ENCODE data around the gene FOXN3. TPM values are rescaled to one million over a fixed set of nuclear protein-coding genes. Genes with fewer than 3 reads are reported as not detected.

The FOXN3 gene
- total RNA-seq, 2 experiments from 2014 or later = 70.3 to 72.7 TPM

DNA sequence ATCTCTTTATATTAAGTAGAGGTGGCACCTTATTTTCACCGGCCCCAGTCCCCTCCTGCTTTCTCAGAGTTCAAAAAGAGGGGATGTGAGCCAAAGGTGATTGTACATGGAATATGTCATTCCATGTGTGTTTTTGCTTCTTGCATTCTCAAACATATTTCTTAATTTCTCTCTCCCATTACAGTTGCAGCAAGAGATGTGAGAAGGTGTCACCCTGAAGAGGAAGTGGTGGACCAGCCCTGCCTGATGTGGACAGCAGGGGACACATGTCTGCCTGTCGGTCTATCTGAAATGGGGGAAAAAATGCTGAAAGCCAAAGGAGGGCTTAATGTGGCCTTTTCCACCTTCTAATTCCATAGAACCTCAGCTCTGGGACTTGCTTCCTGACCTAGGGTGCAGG lies 1.9 kb upstream of the FOXN3 start:
- Mint-ChIP-seq H3K36me3 (ENCODE audit: low read depth) (peaks cover 18% of the 10 kb centered on the region), H3K4me1 (ENCODE audit: low read depth) (peaks cover 62% of the 10 kb centered on the region), H3K27me3 (ENCODE audit: low read depth) (no peaks in the 10 kb centered on the region), H3K4me3 (peak overlapping the region; percentile 86), H3K9me3 (ENCODE audit: insufficient read depth) (no peaks in the 10 kb centered on the region), H3K27ac (peak overlapping the region; percentile 95)
- ChIA-PET POLR2A (interaction anchor here (1.2 to 1.8 kb wide), 2 partner anchors 11 to 114 kb away, joined by 6 to 11 read pairs; no protein-coding TSS in a partner anchor), CTCF (interaction anchor here (0.8 to 1.9 kb wide), 6 partner anchors 19 to 349 kb away, joined by 3 to 6 read pairs (median 4); no protein-coding TSS in a partner anchor)
- ATAC-seq = no peak
- peak; percentile 43 for DNase-seq

DNA sequence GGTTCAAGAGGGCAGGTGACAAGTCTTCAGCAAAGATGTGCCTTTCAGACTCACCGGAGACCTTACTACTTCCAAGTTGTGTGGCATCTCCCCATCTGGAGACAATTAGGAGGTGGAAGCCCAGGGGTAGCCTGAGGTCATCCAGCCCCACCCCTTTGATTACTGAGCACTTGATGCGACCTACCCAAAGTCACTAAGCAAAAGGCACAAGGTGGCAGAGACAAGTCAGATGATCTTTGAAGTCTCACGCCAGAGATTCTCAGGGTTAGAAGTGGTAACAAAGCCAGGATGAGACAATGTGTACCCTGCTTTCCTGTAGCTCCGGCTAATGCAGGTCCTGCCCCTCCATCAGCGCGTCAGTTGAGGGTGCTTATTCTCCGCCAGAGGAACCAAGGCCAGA lies 1.4 kb upstream of the FOXN3 start:
- ATAC-seq (peak; percentile 2), DNase-seq (peak; percentile 51)
- Mint-ChIP-seq H3K27me3 (ENCODE audit: low read depth) (no peaks in the 10 kb centered on the region), H3K9me3 (ENCODE audit: insufficient read depth) (no peaks in the 10 kb centered on the region), H3K4me1 (ENCODE audit: low read depth) (peaks cover 56% of the 10 kb centered on the region), H3K27ac (peak overlapping the region; percentile 95), H3K36me3 (ENCODE audit: low read depth) (peaks cover 18% of the 10 kb centered on the region), H3K4me3 (peak overlapping the region; percentile 86)
- POLR2A ChIA-PET = interaction anchor here (0.6 to 1.8 kb wide), 4 partner anchors 11 to 348 kb away, joined by 3 to 11 read pairs (median 4); no protein-coding TSS in a partner anchor
- CTCF ChIA-PET = interaction anchor here (0.6 to 1.9 kb wide), 9 partner anchors 20 to 521 kb away, joined by 3 to 6 read pairs (median 4); no protein-coding TSS in a partner anchor

DNA sequence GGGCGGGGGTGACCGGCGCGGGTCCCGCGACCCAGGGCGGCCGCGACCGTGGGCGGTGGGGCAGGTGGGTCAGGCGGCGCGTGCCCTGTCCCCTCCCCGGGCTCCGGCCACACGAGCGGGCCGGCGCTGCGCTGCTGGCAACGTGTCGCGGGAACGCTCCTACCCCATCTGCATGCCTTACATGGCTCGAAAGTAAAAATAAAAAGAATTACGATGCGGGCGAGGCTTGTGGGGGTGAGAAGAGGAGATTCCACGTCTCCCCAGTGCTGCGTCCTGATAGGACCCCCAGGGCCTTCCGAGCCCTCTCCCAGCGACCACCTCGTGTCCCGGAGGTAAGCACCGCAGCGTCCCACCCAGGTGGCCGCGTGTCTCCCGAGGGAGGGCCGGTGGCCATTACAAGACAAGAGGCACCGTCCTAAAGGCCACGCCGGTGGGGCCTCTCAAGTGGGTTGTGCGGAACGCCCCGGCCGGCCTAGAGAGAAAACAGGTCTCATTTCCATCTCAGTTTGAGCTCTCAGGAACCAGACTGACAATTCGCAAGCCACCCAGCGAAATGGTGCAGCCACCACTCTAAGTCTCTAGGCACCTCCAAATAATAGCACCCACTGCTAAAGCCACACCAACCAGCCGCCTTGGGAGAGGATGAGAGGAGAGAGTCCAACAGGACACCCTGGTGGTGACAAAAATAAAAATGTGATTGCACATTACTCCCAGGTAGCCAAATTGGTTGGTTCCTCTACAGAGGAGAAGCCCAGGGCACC lies 612 bp upstream of the FOXN3 start:
- CTCF ChIA-PET = interaction anchor here (0.6 to 1.4 kb wide), 5 partner anchors 38 to 240 kb away, joined by 3 to 5 read pairs (median 3); no protein-coding TSS in a partner anchor
- H3K9me3 Mint-ChIP-seq (ENCODE audit: insufficient read depth) = no peaks in the 10 kb centered on the region
- ATAC-seq (peak; percentile 62), DNase-seq (peak; percentile 78)
- H3K27ac Mint-ChIP-seq = peak overlapping the region; percentile 95
- no peaks in the 10 kb centered on the region for H3K27me3 Mint-ChIP-seq (ENCODE audit: low read depth)
- POLR2A ChIA-PET = interaction anchor here (0.6 to 1.8 kb wide), 3 partner anchors 12 to 349 kb away, joined by 3 to 11 read pairs (median 3); no protein-coding TSS in a partner anchor
- peak overlapping the region; percentile 86 for H3K4me3 Mint-ChIP-seq
- H3K36me3 Mint-ChIP-seq (ENCODE audit: low read depth) = peaks cover 23% of the 10 kb centered on the region
- peaks cover 55% of the 10 kb centered on the region for H3K4me1 Mint-ChIP-seq (ENCODE audit: low read depth)

DNA sequence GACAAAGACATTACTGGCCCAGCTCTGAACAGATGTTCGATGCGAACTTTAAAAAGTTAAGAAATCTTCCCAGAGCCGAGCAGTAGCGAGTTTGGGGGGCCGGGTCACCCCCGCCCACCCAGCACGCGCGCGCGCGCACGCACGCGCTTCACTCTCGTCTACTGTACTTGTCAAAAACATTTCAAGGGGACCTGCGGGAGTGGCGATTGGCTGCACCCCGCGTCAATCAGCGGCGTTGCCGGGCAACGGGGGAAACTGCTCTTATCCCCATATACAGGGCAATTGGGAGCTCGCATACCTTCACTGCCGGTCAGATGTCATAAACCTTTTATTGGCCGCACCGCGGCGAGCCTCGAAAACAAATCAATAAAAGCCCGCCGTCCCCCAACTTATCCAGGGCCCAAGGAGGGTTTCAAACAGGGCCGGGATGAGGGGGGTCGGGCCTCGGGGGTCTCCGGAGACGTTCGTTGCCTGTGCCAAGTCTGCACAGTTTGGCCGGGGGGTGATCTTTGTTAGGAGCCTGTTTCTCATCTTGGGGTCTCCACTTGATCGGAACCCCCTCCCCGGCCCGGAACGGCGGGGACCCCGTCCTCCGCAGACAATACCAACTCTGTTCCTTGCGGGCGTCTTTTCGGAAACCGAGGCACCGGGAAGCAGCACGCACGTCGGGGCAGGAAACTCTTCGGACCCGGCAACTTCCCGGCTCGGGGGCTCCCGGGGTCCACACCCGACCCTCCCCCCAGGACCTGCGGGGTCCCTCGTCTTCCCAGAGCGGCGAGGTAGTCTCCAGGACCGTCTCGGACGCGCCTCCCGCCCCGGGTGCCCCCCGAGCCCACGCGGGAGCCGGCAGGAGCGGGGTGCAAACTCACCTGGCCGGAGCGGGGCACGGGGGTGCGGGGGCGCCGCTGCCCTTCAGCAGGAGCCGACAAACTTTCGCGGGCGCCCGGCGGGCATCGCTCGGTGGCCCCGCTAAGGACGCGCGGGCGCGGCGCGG lies 734 bp downstream of the FOXN3 start:
- DNase-seq (peak; percentile 99), ATAC-seq (peak; percentile 73)
- Mint-ChIP-seq H3K4me3 (peak overlapping the region; percentile 94), H3K4me1 (ENCODE audit: low read depth) (peaks cover 52% of the 10 kb centered on the region), H3K27ac (peak overlapping the region; percentile 91), H3K9me3 (ENCODE audit: insufficient read depth) (no peaks in the 10 kb centered on the region), H3K27me3 (ENCODE audit: low read depth) (no peaks in the 10 kb centered on the region), H3K36me3 (ENCODE audit: low read depth) (peaks cover 31% of the 10 kb centered on the region)
- ChIA-PET CTCF (interaction anchor here (0.6 to 1.6 kb wide), 7 partner anchors 11 to 351 kb away, joined by 3 to 4 read pairs (median 3); no protein-coding TSS in a partner anchor), POLR2A (interaction anchor here (0.6 to 1.3 kb wide), 4 partner anchors 14 to 305 kb away, joined by 3 to 6 read pairs (median 4); no protein-coding TSS in a partner anchor)

DNA sequence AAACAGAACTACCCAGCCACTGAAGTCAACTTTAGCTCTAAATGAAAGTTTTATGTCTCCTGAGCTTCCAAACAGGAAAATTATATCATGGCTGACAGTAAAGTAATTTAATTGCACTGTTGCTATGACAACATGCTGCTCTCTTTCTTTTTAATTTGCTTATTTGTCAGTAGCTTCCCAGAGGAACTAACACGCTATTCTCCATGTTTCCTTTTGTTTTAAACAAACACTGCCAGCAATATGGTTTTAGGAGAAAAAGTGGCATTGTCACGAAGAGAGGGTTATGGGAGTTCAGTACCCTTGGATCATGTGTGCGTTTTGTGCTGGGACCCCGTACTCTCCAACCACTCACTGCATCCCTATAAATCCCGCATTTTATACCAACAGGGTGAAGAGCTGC lies 1.9 kb downstream of the FOXN3 start:
- no peaks in the 10 kb centered on the region for H3K27me3 Mint-ChIP-seq (ENCODE audit: low read depth)
- H3K4me1 Mint-ChIP-seq (ENCODE audit: low read depth) = peaks cover 57% of the 10 kb centered on the region
- DNase-seq (no peak), ATAC-seq (no peak)
- peak overlapping the region; percentile 64 for H3K27ac Mint-ChIP-seq
- ChIA-PET CTCF (interaction anchor here (0.9 to 1.6 kb wide), 6 partner anchors 14 to 353 kb away, joined by 3 to 4 read pairs (median 3); no protein-coding TSS in a partner anchor), POLR2A (interaction anchor here (1.3 kb wide), 3 partner anchors 15 to 205 kb away, joined by 3 to 6 read pairs (median 5); no protein-coding TSS in a partner anchor)
- H3K36me3 Mint-ChIP-seq (ENCODE audit: low read depth) = peaks cover 43% of the 10 kb centered on the region
- no peaks in the 10 kb centered on the region for H3K9me3 Mint-ChIP-seq (ENCODE audit: insufficient read depth)
- peak overlapping the region; percentile 94 for H3K4me3 Mint-ChIP-seq

DNA sequence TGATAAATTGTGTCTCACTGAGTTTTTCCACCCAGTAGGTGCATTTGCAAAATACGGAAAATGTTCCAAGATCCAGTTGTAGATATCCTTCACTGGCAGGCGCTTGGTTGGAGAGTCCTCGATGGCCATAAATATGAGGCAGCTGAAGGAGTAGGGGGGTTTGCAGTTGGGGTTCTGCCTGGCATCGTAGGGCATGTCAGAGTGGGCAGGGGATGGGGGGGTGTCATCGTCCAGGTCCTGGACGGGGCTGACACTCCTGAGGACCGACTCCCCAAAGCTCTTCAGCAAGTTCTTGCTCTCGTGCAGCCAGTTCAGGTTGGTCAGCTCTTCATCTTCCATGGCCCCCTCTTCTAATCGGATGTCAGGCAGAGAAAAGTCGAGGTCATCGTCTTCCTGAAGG lies 5.1 kb downstream of the FOXN3 start:
- DNase-seq (no peak), ATAC-seq (no peak)
- CTCF ChIA-PET = no interaction called here
- peaks cover 59% of the 10 kb centered on the region for H3K36me3 Mint-ChIP-seq (ENCODE audit: low read depth)
- no peaks in the 10 kb centered on the region for H3K27me3 Mint-ChIP-seq (ENCODE audit: low read depth)
- H3K27ac Mint-ChIP-seq = no peak overlapping the region
- H3K4me3 Mint-ChIP-seq = no peak overlapping the region
- no peaks in the 10 kb centered on the region for H3K9me3 Mint-ChIP-seq (ENCODE audit: insufficient read depth)
- peaks cover 60% of the 10 kb centered on the region for H3K4me1 Mint-ChIP-seq (ENCODE audit: low read depth)
- POLR2A ChIA-PET = no interaction called here

DNA sequence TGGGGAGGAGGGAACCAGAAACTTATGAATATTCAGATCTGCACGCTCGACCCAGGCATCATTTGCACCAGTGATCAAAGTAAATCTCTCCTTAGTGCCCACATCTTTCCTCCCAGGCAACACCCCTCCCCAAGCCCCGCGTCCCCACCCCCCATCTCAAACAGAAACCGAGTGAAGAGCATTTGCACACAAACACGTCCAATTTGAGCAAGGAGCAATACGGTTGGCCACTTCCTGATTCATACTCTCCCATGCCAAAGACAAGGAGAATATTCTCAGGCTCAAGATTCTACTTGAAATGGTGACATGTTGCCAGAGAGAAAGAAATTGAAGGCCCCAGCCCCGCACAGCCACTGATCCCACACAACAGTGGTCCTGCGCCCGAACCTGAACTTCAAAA lies 7.1 kb downstream of the FOXN3 start:
- H3K9me3 Mint-ChIP-seq (ENCODE audit: insufficient read depth) = no peaks in the 10 kb centered on the region
- ATAC-seq = no peak
- no peak for DNase-seq
- ChIA-PET CTCF (interaction anchor here (1.6 kb wide), 1 partner anchor 52 kb away, joined by 3 read pairs; no protein-coding TSS in a partner anchor), POLR2A (interaction anchor here (0.8 kb wide), 1 partner anchor 501 kb away, joined by 3 read pairs; no protein-coding TSS in a partner anchor)
- H3K4me1 Mint-ChIP-seq (ENCODE audit: low read depth) = peaks cover 53% of the 10 kb centered on the region
- peaks cover 58% of the 10 kb centered on the region for H3K36me3 Mint-ChIP-seq (ENCODE audit: low read depth)
- H3K27ac Mint-ChIP-seq = peak overlapping the region; percentile 66
- peak overlapping the region; percentile 47 for H3K4me3 Mint-ChIP-seq
- H3K27me3 Mint-ChIP-seq (ENCODE audit: low read depth) = no peaks in the 10 kb centered on the region

DNA sequence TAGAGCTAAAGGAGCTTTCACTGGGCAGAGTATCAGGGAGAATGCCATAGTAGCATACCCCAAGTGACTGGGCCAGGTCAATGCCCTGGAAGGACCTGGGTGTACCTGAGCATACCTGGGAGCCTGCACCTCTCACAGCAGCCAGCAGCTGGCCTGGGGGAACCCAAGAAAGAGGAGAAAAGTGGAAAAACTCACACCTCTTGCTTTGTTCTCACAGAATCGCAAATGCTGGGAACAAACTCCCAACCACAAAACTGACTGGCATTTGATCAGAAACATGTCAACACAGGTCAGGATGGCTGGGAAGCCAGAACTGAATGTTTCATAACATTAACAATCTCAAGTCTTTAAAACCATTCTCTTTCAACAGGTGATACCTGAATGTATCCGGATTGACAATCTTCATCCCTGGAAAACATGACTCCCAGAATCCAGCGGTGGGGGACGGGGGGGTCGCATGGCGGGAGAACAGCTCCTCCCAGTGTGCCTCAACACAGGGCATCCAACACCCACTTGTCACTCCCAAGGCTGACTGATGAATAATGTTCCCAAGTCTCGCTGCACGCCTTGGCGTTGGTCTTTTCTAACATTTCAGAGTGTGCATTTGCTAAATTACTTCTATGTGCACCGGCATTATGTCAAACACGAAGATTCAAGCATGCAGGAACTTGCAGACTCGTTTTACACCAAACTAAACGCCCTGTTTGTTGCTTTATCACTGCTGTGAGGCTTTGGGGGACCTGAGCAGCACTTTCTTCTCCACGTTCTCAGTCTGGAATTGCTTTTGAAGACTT lies 7.9 kb downstream of the FOXN3 start:
- Mint-ChIP-seq H3K4me1 (ENCODE audit: low read depth) (peaks cover 50% of the 10 kb centered on the region), H3K27ac (peak overlapping the region; percentile 52), H3K27me3 (ENCODE audit: low read depth) (no peaks in the 10 kb centered on the region), H3K36me3 (ENCODE audit: low read depth) (peaks cover 57% of the 10 kb centered on the region), H3K9me3 (ENCODE audit: insufficient read depth) (no peaks in the 10 kb centered on the region), H3K4me3 (no peak overlapping the region)
- no peak for DNase-seq
- no peak for ATAC-seq
- CTCF ChIA-PET = interaction anchor here (0.6 to 1.6 kb wide), 4 partner anchors 51 to 359 kb away, joined by 3 to 5 read pairs (median 4); no protein-coding TSS in a partner anchor
- POLR2A ChIA-PET = interaction anchor here (0.8 kb wide), 1 partner anchor 58 kb away, joined by 3 read pairs; no protein-coding TSS in a partner anchor

DNA sequence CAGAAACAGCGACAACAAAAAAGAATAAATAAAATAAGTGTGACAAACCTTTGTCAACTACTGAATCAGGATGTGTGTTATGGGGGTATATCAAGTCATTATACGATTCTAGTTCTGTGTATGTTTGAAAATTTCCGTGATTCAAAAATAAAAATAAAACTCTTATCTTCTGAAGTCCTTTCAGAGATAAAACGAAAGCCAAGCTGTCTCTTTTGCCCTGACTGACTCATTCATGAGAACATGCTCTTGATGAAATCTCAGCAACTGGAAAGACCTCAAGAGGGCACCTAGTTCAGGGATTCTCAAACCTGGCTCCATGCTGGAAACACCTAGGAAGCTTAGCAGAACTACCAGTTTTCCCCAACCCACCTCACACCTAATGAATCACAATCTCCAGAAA lies 9.2 kb downstream of the FOXN3 start:
- no peaks in the 10 kb centered on the region for H3K9me3 Mint-ChIP-seq (ENCODE audit: insufficient read depth)
- DNase-seq = no peak
- ATAC-seq = no peak
- peaks cover 46% of the 10 kb centered on the region for H3K4me1 Mint-ChIP-seq (ENCODE audit: low read depth)
- peaks cover 63% of the 10 kb centered on the region for H3K36me3 Mint-ChIP-seq (ENCODE audit: low read depth)
- H3K4me3 Mint-ChIP-seq = no peak overlapping the region
- H3K27ac Mint-ChIP-seq = peak overlapping the region; percentile 43
- no peaks in the 10 kb centered on the region for H3K27me3 Mint-ChIP-seq (ENCODE audit: low read depth)
- CTCF ChIA-PET = interaction anchor here (0.8 kb wide), 1 partner anchor 230 kb away, joined by 5 read pairs; no protein-coding TSS in a partner anchor
- POLR2A ChIA-PET = no interaction called here

DNA sequence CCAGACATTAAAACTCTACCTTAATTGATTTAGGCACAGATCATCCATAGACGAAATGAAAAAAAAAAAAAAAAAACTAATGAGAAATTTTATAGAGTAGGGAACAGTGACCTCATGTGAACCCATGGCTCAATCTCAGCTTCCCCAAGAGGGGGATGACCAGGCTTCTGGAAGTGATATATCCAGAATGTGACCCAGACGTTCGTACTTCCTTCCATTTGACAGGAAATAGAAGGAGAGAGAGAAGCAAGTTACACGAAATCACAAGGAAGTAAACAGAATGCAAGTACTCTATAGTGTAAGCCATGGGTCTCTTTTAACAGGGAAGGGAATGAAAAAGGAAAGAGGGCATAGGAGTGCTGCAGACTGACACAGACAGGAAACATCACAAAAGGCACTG lies 10.1 kb downstream of the FOXN3 start:
- peaks cover 59% of the 10 kb centered on the region for H3K36me3 Mint-ChIP-seq (ENCODE audit: low read depth)
- H3K9me3 Mint-ChIP-seq (ENCODE audit: insufficient read depth) = no peaks in the 10 kb centered on the region
- CTCF ChIA-PET = no interaction called here
- POLR2A ChIA-PET = no interaction called here
- peaks cover 45% of the 10 kb centered on the region for H3K4me1 Mint-ChIP-seq (ENCODE audit: low read depth)
- DNase-seq (no peak), ATAC-seq (no peak)
- no peaks in the 10 kb centered on the region for H3K27me3 Mint-ChIP-seq (ENCODE audit: low read depth)
- no peak overlapping the region for H3K4me3 Mint-ChIP-seq
- no peak overlapping the region for H3K27ac Mint-ChIP-seq
